GM12874 (cell line): ENCODE data around the gene CD300H.

Experiments used
- TF ChIP-seq, protein P1 (sequence below): IDR thresholded peaks from 2 replicates; pipeline ENCODE4 v1.5.1; 2011; ENCODE audit warnings: low read depth, mild to moderate bottlenecking, control low read depth, low read length, moderate library complexity; ENCODE audit not compliant: insufficient read depth

Gene CD300H

DNA sequence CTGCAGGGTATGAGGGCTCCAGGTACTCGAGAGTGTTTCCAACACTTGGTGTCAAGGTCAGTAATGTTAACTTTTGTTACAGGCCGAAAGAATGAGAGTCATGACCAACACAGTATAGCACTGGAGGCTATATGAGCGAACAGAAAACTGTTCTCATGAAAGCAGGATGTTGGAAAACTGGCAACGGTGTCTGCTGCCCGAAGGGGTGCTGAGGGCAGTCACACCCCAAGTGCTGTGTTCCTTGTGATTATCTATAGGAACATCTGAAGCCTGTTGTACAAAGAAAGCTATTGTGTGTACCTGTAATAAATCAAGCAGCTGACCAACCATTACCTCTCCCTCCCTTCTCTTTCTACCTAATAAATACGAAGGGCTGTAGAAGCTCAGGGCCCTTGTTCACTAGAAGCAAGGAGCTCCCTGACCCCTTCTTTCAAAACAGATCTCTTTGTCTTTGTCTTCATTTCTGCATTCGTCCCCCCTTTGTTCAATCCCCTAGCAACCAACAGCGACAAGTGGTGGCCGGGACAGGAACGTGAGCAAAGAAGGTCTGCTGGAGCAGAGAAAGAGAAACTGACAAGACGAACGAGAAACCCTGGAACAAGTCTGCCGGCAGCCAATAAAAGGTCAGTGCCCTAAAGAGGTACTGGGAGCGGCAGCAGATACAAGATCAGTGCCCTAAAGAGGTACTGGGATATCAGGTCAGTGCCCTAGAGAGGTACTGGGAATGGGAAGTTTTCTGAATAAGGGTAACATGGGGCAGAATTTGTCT lies 17.2 kb upstream of the CD300H start:
- TF ChIP-seq, protein P1, sequence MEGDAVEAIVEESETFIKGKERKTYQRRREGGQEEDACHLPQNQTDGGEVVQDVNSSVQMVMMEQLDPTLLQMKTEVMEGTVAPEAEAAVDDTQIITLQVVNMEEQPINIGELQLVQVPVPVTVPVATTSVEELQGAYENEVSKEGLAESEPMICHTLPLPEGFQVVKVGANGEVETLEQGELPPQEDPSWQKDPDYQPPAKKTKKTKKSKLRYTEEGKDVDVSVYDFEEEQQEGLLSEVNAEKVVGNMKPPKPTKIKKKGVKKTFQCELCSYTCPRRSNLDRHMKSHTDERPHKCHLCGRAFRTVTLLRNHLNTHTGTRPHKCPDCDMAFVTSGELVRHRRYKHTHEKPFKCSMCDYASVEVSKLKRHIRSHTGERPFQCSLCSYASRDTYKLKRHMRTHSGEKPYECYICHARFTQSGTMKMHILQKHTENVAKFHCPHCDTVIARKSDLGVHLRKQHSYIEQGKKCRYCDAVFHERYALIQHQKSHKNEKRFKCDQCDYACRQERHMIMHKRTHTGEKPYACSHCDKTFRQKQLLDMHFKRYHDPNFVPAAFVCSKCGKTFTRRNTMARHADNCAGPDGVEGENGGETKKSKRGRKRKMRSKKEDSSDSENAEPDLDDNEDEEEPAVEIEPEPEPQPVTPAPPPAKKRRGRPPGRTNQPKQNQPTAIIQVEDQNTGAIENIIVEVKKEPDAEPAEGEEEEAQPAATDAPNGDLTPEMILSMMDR, result no peak

- TF ChIP-seq, protein P1, result no peak
Observed at GRCh38 chr17:74582633-74583032, 15.3 kb upstream of the CD300H start.

GRCh38 chr17:74579900-74580299 lies 12.6 kb upstream of the CD300H start:
- TF ChIP-seq, protein P1, result no peak

DNA sequence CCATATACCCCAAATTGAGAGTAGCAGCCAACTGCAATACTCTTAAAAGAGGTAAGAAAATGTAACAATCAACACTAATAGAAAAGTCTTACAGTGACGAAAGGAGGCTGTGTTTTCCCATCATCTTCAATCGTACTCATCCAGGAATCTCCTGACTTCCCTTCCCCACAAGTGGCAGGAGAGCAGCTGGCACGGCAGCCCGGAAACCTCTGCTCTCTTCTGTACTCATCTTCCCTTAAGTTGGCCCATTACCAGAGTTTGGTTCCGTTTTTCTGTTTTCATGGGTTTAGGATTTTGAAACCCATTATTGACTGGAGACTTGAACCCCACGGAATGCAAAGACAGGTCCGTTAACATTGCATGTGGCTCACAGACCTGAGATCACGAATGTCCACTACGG lies 11.7 kb upstream of the CD300H start:
- TF ChIP-seq, protein P1, result no peak

GRCh38 chr17:74574489-74575142 lies 7.3 kb upstream of the CD300H start:
- TF ChIP-seq, protein P1, result no peak

GRCh38 chr17:74573169-74573568 lies 5.9 kb upstream of the CD300H start:
- TF ChIP-seq, protein P1, result no peak

- TF ChIP-seq, protein P1, result no peak
Observed at GRCh38 chr17:74571621-74572270, 4.4 kb upstream of the CD300H start.
